Spleen (tissue), 11 donors: ENCODE data around the gene NRXN3. TPM values are rescaled to one million over a fixed set of nuclear protein-coding genes. Genes with fewer than 3 reads are reported as not detected.

ENCODE experiments used
- DNase-seq: peaks from one replicate; pipeline ENCODE4 v3.0.0-alpha.2; 2020
- H3K27ac ChIP-seq, 8 donors: fragments of 200-600 bp; sonication (generic) in 7 of 8; 1 replicate in 4 of 8; 2 replicates in 4 of 8; pipeline versions ENCODE4 v1.5.0 to v1.8.0; 2016 to 2021; ENCODE audit warnings: inconsistent platforms in 4 of 8, mild to moderate bottlenecking in 4 of 8, moderate library complexity in 1 of 8
- H3K27me3 ChIP-seq, 7 donors: fragments of 200-600 bp; sonication (generic) in 6 of 7; replicated peaks in 1 of 7; 1 replicate in 4 of 7; 2 replicates in 3 of 7; pipeline versions ENCODE4 v1.5.0 to v1.8.0; 2016 to 2021; ENCODE audit warnings: inconsistent platforms in 3 of 7, mild to moderate bottlenecking in 1 of 7
- H3K36me3 ChIP-seq, 6 donors: fragments of 200-600 bp; sonication (generic) in 5 of 6; 1 replicate in 4 of 6; 2 replicates in 2 of 6; pipeline versions ENCODE4 v1.5.0 to v1.8.0; 2016 to 2021; ENCODE audit warnings: inconsistent platforms in 2 of 6
- H3K4me1 ChIP-seq, 6 donors: fragments of 200-600 bp; sonication (generic) in 5 of 6; 1 replicate in 3 of 6; 2 replicates in 3 of 6; pipeline versions ENCODE4 v1.5.0 to v1.8.0; 2016 to 2021; ENCODE audit warnings: inconsistent platforms in 3 of 6
- H3K4me3 ChIP-seq, 8 donors: fragments of 200-600 bp; sonication (generic) in 7 of 8; 1 replicate in 4 of 8; 2 replicates in 4 of 8; pipeline versions ENCODE4 v1.5.0 to v1.8.0; 2016 to 2021; ENCODE audit warnings: inconsistent platforms in 4 of 8, mild to moderate bottlenecking in 4 of 8, moderate library complexity in 2 of 8
- H3K9me3 ChIP-seq, 8 donors: fragments of 200-600 bp; sonication (generic) in 7 of 8; 1 replicate in 4 of 8; 2 replicates in 4 of 8; pipeline versions ENCODE4 v1.5.0 to v1.8.0; 2016 to 2021; ENCODE audit warnings: inconsistent platforms in 4 of 8
- POLR2A ChIP-seq, 3 donors: fragments of 450-650 bp; IDR thresholded peaks; one replicate each; pipeline ENCODE4 v1.5.1; 2017; ENCODE audit warnings: antibody characterized with exemption in 3 of 3, mild to moderate bottlenecking in 1 of 3
- POLR2AphosphoS5 ChIP-seq, 3 donors: sonication (generic); formaldehyde crosslinking; IDR thresholded peaks; one replicate each; pipeline ENCODE4 v1.5.1; 2017; ENCODE audit warnings: antibody characterized with exemption in 3 of 3
- WGBS, 5 donors: extraction: QIAGEN DNeasy Blood & Tissue Kit in 3 of 5; methylation state at CpG; one replicate each; pipeline versions ENCODE4 v1.1.5 to v1.1.7; 2013 to 2018; 5-methylcytosine and 5-hydroxymethylcytosine counted together
- intact Hi-C: fragments of 100-400 bp; cut with DNase I; formaldehyde crosslinking; loops from one replicate; pipeline ENCODE4 v1.15.0; 2023; ENCODE audit warnings: low total_unique reads
- polyA plus RNA-seq, 3 donors: library from polyadenylated mRNA; stranded (reverse); fragments of 200-250 nt; gene quantifications; one replicate each; pipeline ENCODE4 v1.2.1, GENCODE V29; 2013
- total RNA-seq, 7 donors: library from RNA; depleted of rRNA in 3 of 7; stranded (reverse); fragments of >200 nt in 3 of 7; fragmentation: NEBNext Ultra II Directional in 4 of 7; extraction: Animal tissue kit (Norgen Biotek cat#: 25700) in 4 of 7; gene quantifications; one replicate each; pipeline versions ENCODE4 v1.1.0 to v1.2.1, GENCODE V29; 2016 to 2021
- TF ChIP-seq, protein P1 (sequence below), 11 experiments: fragments of 200-600 bp in 7 of 11; fragments of 450-650 bp in 4 of 11; sonication (generic) in 4 of 11; IDR thresholded peaks in 8 of 11; conservative IDR thresholded peaks in 3 of 11; 1 replicate in 7 of 11; 2 replicates in 4 of 11; pipeline versions ENCODE4 v1.4.0 to v1.8.0; 2016 to 2021; ENCODE audit warnings: antibody characterized with exemption in 11 of 11, inconsistent platforms in 4 of 11, mild to moderate bottlenecking in 1 of 11
- donor health status: healthy with polysubstance abuse.
- donor health status: DM: no; HTN: no; CAD: no; lungs with moderate emphysema.
- donor health status: DM: no; HTN: no; CAD: no.
- donor health status: Bipolar disorder and iron deficiency.
- donor health status: healthy.
- donor health status: DM: no; HTN: no; CAD: no.
- donor health status: DM: yes; HTN: yes; CAD: no.

NRXN3 gene
- total and polyA plus RNA-seq, 10 donors: 0.21 to 11.5 (median 1.6) TPM

DNA sequence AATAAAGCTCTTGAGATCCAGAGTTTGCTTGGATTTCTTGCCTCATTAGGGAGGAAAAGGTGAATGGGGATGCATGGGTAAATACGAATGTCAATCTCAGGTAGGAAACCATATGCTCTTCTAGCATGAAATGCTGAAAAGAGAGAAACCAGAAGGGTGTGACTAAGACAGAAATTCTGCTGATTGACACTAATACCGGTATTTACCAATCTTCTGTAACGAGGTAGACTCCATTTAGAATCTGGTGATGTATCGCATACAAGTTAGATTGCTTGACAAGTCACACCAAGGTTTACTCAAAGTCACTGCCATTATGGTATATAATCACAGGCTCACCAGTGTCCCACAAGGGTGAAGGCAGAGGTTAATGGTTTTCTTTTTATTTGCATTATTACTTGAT is 337.9 kb downstream of the NRXN3 start:
- no peak for DNase-seq
- TF ChIP-seq POLR2AphosphoS5 (IDR thresholded peaks at IDR 0.05): no peak
- TF ChIP-seq POLR2A (IDR thresholded peaks at IDR 0.05): no peak
- TF ChIP-seq, protein P1, sequence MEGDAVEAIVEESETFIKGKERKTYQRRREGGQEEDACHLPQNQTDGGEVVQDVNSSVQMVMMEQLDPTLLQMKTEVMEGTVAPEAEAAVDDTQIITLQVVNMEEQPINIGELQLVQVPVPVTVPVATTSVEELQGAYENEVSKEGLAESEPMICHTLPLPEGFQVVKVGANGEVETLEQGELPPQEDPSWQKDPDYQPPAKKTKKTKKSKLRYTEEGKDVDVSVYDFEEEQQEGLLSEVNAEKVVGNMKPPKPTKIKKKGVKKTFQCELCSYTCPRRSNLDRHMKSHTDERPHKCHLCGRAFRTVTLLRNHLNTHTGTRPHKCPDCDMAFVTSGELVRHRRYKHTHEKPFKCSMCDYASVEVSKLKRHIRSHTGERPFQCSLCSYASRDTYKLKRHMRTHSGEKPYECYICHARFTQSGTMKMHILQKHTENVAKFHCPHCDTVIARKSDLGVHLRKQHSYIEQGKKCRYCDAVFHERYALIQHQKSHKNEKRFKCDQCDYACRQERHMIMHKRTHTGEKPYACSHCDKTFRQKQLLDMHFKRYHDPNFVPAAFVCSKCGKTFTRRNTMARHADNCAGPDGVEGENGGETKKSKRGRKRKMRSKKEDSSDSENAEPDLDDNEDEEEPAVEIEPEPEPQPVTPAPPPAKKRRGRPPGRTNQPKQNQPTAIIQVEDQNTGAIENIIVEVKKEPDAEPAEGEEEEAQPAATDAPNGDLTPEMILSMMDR (IDR thresholded peaks at IDR 0.05 in 8 of 11, conservative IDR thresholded peaks at IDR 0.05 in 3 of 11): no peak
- H3K4me3 ChIP-seq: no peak overlapping the region
- no peaks in the 10 kb centered on the region for H3K27me3 ChIP-seq
- no peaks in the 10 kb centered on the region for H3K36me3 ChIP-seq
- 72 to 93% (median 86%) methylated on average over 4 of the region's 4 CpGs for WGBS, 5 donors
- intact Hi-C loops: no loop called here
- no peak overlapping the region for H3K27ac ChIP-seq
- H3K9me3 ChIP-seq: no peaks in the 10 kb centered on the region
- H3K4me1 ChIP-seq: no peaks in the 10 kb centered on the region

GRCh38 chr14:78509516-78509915 is 339.3 kb downstream of the NRXN3 start:
- H3K4me3 ChIP-seq: no peak overlapping the region
- DNase-seq: no peak
- H3K27me3 ChIP-seq: no peaks in the 10 kb centered on the region
- no peaks in the 10 kb centered on the region for H3K36me3 ChIP-seq
- WGBS, 5 donors: 43 to 95% (median 77%) methylated on average over 2 of the region's 2 CpGs
- H3K27ac ChIP-seq: no peak overlapping the region
- intact Hi-C loops: no loop called here
- H3K4me1 ChIP-seq: no peaks in the 10 kb centered on the region
- H3K9me3 ChIP-seq: no peaks in the 10 kb centered on the region
- no peak for TF ChIP-seq POLR2AphosphoS5 (IDR thresholded peaks at IDR 0.05)
- TF ChIP-seq, protein P1 (IDR thresholded peaks at IDR 0.05 in 8 of 11, conservative IDR thresholded peaks at IDR 0.05 in 3 of 11): no peak
- TF ChIP-seq POLR2A (IDR thresholded peaks at IDR 0.05): no peak

GRCh38 chr14:78512021-78512420 is 341.8 kb downstream of the NRXN3 start:
- 73 to 87% (median 83%) methylated on average over 2 of the region's 2 CpGs for WGBS, 5 donors
- H3K4me3 ChIP-seq: no peak overlapping the region
- no peaks in the 10 kb centered on the region for H3K4me1 ChIP-seq
- no peaks in the 10 kb centered on the region for H3K9me3 ChIP-seq
- no peaks in the 10 kb centered on the region for H3K27me3 ChIP-seq
- H3K36me3 ChIP-seq: no peaks in the 10 kb centered on the region
- no peak for DNase-seq
- H3K27ac ChIP-seq: no peak overlapping the region
- intact Hi-C loops: no loop called here
- TF ChIP-seq POLR2A (IDR thresholded peaks at IDR 0.05) (no peak), POLR2AphosphoS5 (IDR thresholded peaks at IDR 0.05) (no peak)

GRCh38 chr14:78519863-78520262 is 349.7 kb downstream of the NRXN3 start:
- TF ChIP-seq POLR2AphosphoS5 (IDR thresholded peaks at IDR 0.05) (no peak), POLR2A (IDR thresholded peaks at IDR 0.05) (no peak)
- TF ChIP-seq, protein P1 (IDR thresholded peaks at IDR 0.05 in 8 of 11, conservative IDR thresholded peaks at IDR 0.05 in 3 of 11): no peak
- Histone ChIP-seq H3K4me1 (no peaks in the 10 kb centered on the region), H3K9me3 (peaks cover 0 to 4% (median 0%) of the 10 kb centered on the region in 8 donors), H3K27ac (no peak overlapping the region), H3K36me3 (no peaks in the 10 kb centered on the region), H3K4me3 (no peak overlapping the region), H3K27me3 (no peaks in the 10 kb centered on the region)
- intact Hi-C loops: no loop called here
- DNase-seq: no peak

DNA sequence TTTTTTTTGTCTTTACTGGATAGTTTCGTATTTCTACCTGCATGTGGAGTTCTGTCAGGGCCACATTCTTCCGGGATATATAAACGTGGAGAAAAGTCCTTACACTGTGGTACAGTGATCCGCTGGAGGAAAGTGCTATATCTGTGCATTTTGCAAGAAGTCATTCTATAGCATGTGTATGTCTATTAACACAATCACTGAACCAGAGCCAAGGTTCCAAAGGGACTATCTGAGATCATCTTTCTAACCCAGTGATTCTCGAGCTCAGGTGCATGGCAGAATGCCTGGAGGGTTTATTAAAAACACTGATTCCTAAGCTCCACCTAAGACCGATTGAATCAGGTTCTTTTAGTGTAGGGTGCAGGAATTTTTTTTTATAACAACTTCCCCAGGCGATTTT is 354.0 kb downstream of the NRXN3 start:
- no peak for DNase-seq
- H3K4me3 ChIP-seq: no peak overlapping the region
- WGBS, 5 donors: 73 to 82% (median 79%) methylated on average over 7 of the region's 7 CpGs
- no peaks in the 10 kb centered on the region for H3K27me3 ChIP-seq
- intact Hi-C loops: no loop called here
- H3K4me1 ChIP-seq: no peaks in the 10 kb centered on the region
- H3K36me3 ChIP-seq: no peaks in the 10 kb centered on the region
- TF ChIP-seq POLR2AphosphoS5 (IDR thresholded peaks at IDR 0.05) (no peak), POLR2A (IDR thresholded peaks at IDR 0.05) (no peak)
- TF ChIP-seq, protein P1 (IDR thresholded peaks at IDR 0.05 in 8 of 11, conservative IDR thresholded peaks at IDR 0.05 in 3 of 11): no peak
- no peak overlapping the region for H3K27ac ChIP-seq
- peaks cover 0 to 4% (median 0%) of the 10 kb centered on the region in 8 donors for H3K9me3 ChIP-seq
